Keratinocyte (primary cell): Measurements from ENCODE around the gene BCAS3. TPM values are rescaled to one million over a fixed set of nuclear protein-coding genes. Genes with fewer than 3 reads are reported as not detected.

ENCODE experiments used
- DNase-seq: peaks from one replicate; pipeline ENCODE4 v3.0.0-alpha.2; 2011; ENCODE audit warnings: low read depth, missing footprints, low spot score
- FAIRE-seq: peaks from 2 replicates; lab custom pipeline; 2011; peaks lifted over from hg19 to GRCh38; lab: Jason Lieb, UNC
- H2AFZ ChIP-seq: 2 replicates; pipeline ENCODE4 v1.6.0; 2012; ENCODE audit warnings: low read length, control low read depth, inconsistent platforms; ENCODE audit not compliant: control insufficient read depth
- H3K27ac ChIP-seq: 2 replicates; pipeline ENCODE4 v1.5.1; 2011; ENCODE audit warnings: low read length; ENCODE audit not compliant: control insufficient read depth, insufficient read depth
- H3K27me3 ChIP-seq: 3 replicates; pipeline ENCODE4 v1.6.0; 2011; ENCODE audit warnings: low read length; ENCODE audit not compliant: control insufficient read depth, insufficient read depth; ENCODE audit errors: extremely low read depth
- H3K36me3 ChIP-seq, 2 experiments: 2 replicates in 1 of 2; 3 replicates in 1 of 2; pipeline ENCODE4 v1.5.1; 2011; ENCODE audit warnings: low read length in 2 of 2, mild to moderate bottlenecking in 1 of 2; ENCODE audit not compliant: control insufficient read depth in 2 of 2, insufficient read depth in 2 of 2; ENCODE audit errors: extremely low read depth in 1 of 2
- H3K4me1 ChIP-seq: 3 replicates; pipeline ENCODE4 v1.5.1; 2011; ENCODE audit warnings: low read length; ENCODE audit not compliant: control insufficient read depth, insufficient read depth; ENCODE audit errors: extremely low read depth
- H3K4me2 ChIP-seq: 3 replicates; pipeline ENCODE4 v1.6.0; 2011; ENCODE audit warnings: low read depth, low read length; ENCODE audit not compliant: control insufficient read depth, insufficient read depth; ENCODE audit errors: extremely low read depth
- H3K4me3 ChIP-seq, 3 experiments: fragments of 200-600 bp in 1 of 3; sonication (generic) in 1 of 3; 2 replicates in 2 of 3; 3 replicates in 1 of 3; pipeline ENCODE4 v1.5.1; 2011 to 2016; ENCODE audit warnings: low read length in 3 of 3, mild to moderate bottlenecking in 3 of 3, control low read depth in 2 of 3, inconsistent platforms in 1 of 3, low read depth in 1 of 3, mixed read lengths in 1 of 3, mixed run types in 1 of 3, moderate library complexity in 1 of 3; ENCODE audit not compliant: control insufficient read depth in 2 of 3, insufficient read depth in 2 of 3; ENCODE audit errors: extremely low read depth in 1 of 3
- H3K79me2 ChIP-seq: 2 replicates; pipeline ENCODE4 v1.6.0; 2012; ENCODE audit warnings: low read length; ENCODE audit not compliant: control insufficient read depth, insufficient read depth
- H3K9ac ChIP-seq: 3 replicates; pipeline ENCODE4 v1.6.0; 2011; ENCODE audit warnings: low read length; ENCODE audit not compliant: control insufficient read depth, insufficient read depth; ENCODE audit errors: extremely low read depth
- H3K9me1 ChIP-seq: 3 replicates; pipeline ENCODE4 v1.6.0; 2011; ENCODE audit warnings: low read length; ENCODE audit not compliant: control insufficient read depth, insufficient read depth; ENCODE audit errors: extremely low read depth
- H3K9me3 ChIP-seq: 2 replicates; pipeline ENCODE4 v1.5.1; 2012; ENCODE audit warnings: low read depth, low read length; ENCODE audit not compliant: control insufficient read depth
- H4K20me1 ChIP-seq: 3 replicates; pipeline ENCODE4 v1.6.0; 2011; ENCODE audit warnings: low read length; ENCODE audit not compliant: control insufficient read depth, insufficient read depth; ENCODE audit errors: extremely low read depth
- EZH2 ChIP-seq: IDR thresholded peaks from one replicate; pipeline ENCODE4 v1.6.1; 2012; ENCODE audit warnings: inconsistent platforms, mild to moderate bottlenecking, low read length, moderate library complexity
- dilution Hi-C: fragments of 300-500 bp; cut with MboI; formaldehyde crosslinking; loops from one replicate; pipeline ENCODE4 v1.7.0; 2020; ENCODE audit warnings: low sequenced_read_pairs; ENCODE audit not compliant: extremely low pct_ligation_motif_present
- polyA plus RNA-seq, 5 experiments: library from polyadenylated mRNA; depleted of rRNA in 3 of 5; stranded (reverse) in 3 of 5; stranded (forward) in 1 of 5; unstranded in 1 of 5; fragments of >200 nt; gene quantifications; 1 replicate in 1 of 5; 2 replicates in 3 of 5; 3 replicates in 1 of 5; pipeline versions ENCODE4 v1.2.1 to v1.2.3, GENCODE V29; 2011 to 2012; ENCODE audit warnings: missing spikeins in 2 of 5, low read depth in 1 of 5, low replicate concordance in 1 of 5
- TF ChIP-seq, protein P1 (sequence below), 3 experiments: IDR thresholded peaks in 1 of 3; conservative IDR thresholded peaks in 1 of 3; optimal IDR thresholded peaks in 1 of 3; 2 replicates in 2 of 3; 3 replicates in 1 of 3; pipeline versions ENCODE3 to v1.5.1; 2011; ENCODE audit warnings: low read length in 3 of 3, mild to moderate bottlenecking in 3 of 3, moderate library complexity in 2 of 3, control low read depth in 1 of 3, inconsistent platforms in 1 of 3; ENCODE audit not compliant: insufficient read depth in 2 of 3; ENCODE audit errors: extremely low read depth in 1 of 3

BCAS3 gene
- polyA plus RNA-seq, 1 donor (not counting 4 experiments of a cell fraction or from before 2014, with no cell fraction given) = 11.8 TPM

DNA sequence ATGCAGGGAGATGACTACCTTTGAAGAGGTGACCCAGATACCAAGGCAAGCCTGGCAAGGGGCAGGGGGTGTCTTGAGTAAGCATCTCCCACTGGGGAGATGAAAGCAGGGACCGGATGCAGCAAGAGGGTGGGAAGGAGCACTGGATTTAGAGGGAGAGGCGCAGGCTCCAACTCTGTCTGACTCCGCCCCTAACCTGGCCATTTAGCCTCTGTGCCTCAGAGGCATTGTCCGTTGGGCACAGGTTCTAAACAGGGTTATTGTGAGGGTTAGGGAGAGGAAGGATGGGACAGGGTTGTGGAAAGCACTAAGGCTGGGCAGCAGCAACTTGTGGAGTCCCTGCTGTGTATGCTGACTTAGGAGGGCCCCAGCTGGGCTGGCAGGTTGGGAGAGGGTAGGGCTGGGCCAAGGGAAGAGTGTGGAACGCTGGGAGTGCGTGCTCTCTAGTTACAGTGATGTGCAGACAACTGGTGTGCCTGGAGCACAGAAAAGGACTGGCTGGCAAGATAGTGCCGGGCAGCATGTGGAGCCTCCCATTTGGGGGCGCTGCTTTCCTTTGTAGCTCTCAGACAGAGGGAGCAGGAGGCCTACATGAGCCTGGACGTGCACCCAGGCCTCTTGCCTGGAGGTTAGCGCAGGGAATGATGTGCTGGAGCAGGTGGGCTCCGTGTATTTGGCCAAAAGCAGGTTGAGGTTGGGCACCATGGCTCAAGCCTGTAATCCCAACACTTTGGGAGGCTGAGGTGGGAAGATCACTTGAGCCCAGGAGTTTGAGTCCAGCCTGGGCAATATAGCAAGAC, 748.2 kb downstream of the BCAS3 start:
- Histone ChIP-seq H3K36me3 (no peaks in the 10 kb centered on the region), H3K4me3 (no peak overlapping the region), H3K27me3 (no peaks in the 10 kb centered on the region), H3K4me2 (no peak overlapping the region), H3K9me1 (no peaks in the 10 kb centered on the region), H3K9ac (no peak overlapping the region), H2AFZ (no peak overlapping the region), H4K20me1 (no peaks in the 10 kb centered on the region), H3K27ac (no peak overlapping the region), H3K9me3 (no peaks in the 10 kb centered on the region), H3K79me2 (no peaks in the 10 kb centered on the region), H3K4me1 (no peaks in the 10 kb centered on the region)
- TF ChIP-seq EZH2 = no peak
- TF ChIP-seq, protein P1, sequence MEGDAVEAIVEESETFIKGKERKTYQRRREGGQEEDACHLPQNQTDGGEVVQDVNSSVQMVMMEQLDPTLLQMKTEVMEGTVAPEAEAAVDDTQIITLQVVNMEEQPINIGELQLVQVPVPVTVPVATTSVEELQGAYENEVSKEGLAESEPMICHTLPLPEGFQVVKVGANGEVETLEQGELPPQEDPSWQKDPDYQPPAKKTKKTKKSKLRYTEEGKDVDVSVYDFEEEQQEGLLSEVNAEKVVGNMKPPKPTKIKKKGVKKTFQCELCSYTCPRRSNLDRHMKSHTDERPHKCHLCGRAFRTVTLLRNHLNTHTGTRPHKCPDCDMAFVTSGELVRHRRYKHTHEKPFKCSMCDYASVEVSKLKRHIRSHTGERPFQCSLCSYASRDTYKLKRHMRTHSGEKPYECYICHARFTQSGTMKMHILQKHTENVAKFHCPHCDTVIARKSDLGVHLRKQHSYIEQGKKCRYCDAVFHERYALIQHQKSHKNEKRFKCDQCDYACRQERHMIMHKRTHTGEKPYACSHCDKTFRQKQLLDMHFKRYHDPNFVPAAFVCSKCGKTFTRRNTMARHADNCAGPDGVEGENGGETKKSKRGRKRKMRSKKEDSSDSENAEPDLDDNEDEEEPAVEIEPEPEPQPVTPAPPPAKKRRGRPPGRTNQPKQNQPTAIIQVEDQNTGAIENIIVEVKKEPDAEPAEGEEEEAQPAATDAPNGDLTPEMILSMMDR (optimal IDR thresholded peaks at IDR 0.05 in 1 of 3, IDR thresholded peaks at IDR 0.05 in 1 of 3, conservative IDR thresholded peaks at IDR 0.05 in 1 of 3; ENCODE audit: extremely low read depth in 1 of 3, insufficient read depth in 2 of 3, low read length in 3 of 3) = peak in 2 of 3 experiments; percentile 6 to 48
- FAIRE-seq (no peak), DNase-seq (no peak)
- dilution Hi-C loops = no loop called here

DNA sequence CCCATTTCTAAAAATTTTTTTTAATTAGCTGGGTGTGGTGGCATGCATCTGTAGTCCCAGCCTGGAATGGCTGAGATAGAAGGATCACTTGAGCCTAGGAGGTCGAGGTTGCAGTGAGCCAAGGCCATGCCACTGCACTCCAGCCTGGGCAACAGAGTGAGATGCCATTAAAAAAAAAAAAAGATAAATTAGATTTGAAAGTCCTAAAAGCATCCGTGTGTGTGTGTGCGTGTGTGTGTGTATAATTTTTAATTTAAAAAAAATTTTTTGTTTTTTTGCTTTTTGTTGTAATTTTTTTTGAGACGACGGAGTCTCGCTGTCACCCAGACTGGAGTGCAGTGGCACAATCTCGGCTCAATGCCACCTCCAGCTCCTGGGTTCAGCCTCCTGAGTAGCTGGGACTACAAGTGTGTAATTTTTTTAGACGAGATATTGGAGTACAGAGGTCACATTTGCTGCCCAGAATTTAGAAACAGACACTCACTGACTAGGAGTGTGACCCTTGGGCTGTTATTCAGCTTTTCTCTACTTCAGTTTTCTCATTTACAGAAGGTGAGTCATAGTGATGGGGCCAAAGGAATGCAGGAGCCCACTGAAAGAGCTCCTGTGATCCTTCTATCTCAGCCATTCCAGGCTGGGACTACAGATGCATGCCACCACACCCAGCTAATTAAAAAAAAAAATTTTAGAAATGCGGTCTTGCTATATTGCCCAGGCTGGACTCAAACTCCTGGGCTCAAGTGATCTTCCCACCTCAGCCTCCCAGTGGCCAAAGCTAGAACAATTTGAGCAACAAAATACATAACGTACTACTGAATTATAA, 749.0 kb downstream of the BCAS3 start:
- no peaks in the 10 kb centered on the region for H3K27me3 ChIP-seq
- no peaks in the 10 kb centered on the region for H3K9me1 ChIP-seq
- H3K9me3 ChIP-seq = no peaks in the 10 kb centered on the region
- DNase-seq = no peak
- dilution Hi-C loops = no loop called here
- no peaks in the 10 kb centered on the region for H3K79me2 ChIP-seq
- no peaks in the 10 kb centered on the region for H3K36me3 ChIP-seq
- TF ChIP-seq EZH2 = no peak
- TF ChIP-seq, protein P1 (optimal IDR thresholded peaks at IDR 0.05 in 1 of 3, IDR thresholded peaks at IDR 0.05 in 1 of 3, conservative IDR thresholded peaks at IDR 0.05 in 1 of 3; ENCODE audit: extremely low read depth in 1 of 3, insufficient read depth in 2 of 3, low read length in 3 of 3) = no peak
- H3K27ac ChIP-seq = no peak overlapping the region
- H4K20me1 ChIP-seq = no peaks in the 10 kb centered on the region
- no peak overlapping the region for H3K4me3 ChIP-seq
- H3K9ac ChIP-seq = no peak overlapping the region
- no peak overlapping the region for H3K4me2 ChIP-seq
- H2AFZ ChIP-seq = no peak overlapping the region
- no peaks in the 10 kb centered on the region for H3K4me1 ChIP-seq
- FAIRE-seq = no peak
